Measurements from ENCODE around the gene LRRC38. TPM values are rescaled to one million over a fixed set of nuclear protein-coding genes. Genes with fewer than 3 reads are reported as not detected.

LRRC38 gene
- total and polyA plus RNA-seq, 2 of the 4 experiments (the other 2 are of a cell fraction), result not detected

DNA sequence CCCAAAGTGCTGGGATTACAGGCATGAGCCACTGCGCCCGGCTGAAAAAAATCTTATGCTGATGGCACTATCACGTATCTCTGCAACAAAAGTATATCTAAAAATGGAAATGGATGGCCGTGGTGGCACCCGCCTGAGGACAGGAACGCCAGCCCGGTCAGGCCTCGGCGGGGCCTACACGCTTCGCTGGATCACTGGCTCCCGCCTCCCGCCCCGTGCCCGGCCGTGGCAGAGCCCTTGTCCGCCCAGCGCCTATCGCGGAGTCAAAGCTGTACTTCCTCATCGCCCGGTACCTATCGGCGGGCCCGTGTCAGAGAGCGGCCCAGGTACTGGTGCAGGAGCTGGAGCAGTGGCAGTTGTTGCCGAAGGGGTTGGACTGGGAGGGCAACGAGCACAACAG, 41.0 kb upstream of the LRRC38 start:
- dilution Hi-C loops (cut with HindIII; ENCODE audit: low sequenced_read_pairs, unreplicated experiment), result no loop called here
- TF ChIP-seq NFE2L2 (IDR thresholded peaks at IDR 0.05; ENCODE audit: low read depth, low read length) (no peak), RAD21 (IDR thresholded peaks at IDR 0.05; ENCODE audit: low read length) (no peak), MAZ (IDR thresholded peaks at IDR 0.05; ENCODE audit: borderline replicate concordance, low read depth, low read length) (no peak), MAFK (IDR thresholded peaks at IDR 0.05; ENCODE audit: low read depth, low read length) (no peak), MXI1 (IDR thresholded peaks at IDR 0.05; ENCODE audit: borderline replicate concordance, low read depth, low read length) (no peak), CHD1 (IDR thresholded peaks at IDR 0.05; ENCODE audit: low read depth, low read length) (no peak)
- TF ChIP-seq, protein P1, sequence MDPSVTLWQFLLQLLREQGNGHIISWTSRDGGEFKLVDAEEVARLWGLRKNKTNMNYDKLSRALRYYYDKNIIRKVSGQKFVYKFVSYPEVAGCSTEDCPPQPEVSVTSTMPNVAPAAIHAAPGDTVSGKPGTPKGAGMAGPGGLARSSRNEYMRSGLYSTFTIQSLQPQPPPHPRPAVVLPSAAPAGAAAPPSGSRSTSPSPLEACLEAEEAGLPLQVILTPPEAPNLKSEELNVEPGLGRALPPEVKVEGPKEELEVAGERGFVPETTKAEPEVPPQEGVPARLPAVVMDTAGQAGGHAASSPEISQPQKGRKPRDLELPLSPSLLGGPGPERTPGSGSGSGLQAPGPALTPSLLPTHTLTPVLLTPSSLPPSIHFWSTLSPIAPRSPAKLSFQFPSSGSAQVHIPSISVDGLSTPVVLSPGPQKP (IDR thresholded peaks at IDR 0.05; ENCODE audit: borderline replicate concordance, low read depth, low read length), result no peak
- TF ChIP-seq, protein P2, sequence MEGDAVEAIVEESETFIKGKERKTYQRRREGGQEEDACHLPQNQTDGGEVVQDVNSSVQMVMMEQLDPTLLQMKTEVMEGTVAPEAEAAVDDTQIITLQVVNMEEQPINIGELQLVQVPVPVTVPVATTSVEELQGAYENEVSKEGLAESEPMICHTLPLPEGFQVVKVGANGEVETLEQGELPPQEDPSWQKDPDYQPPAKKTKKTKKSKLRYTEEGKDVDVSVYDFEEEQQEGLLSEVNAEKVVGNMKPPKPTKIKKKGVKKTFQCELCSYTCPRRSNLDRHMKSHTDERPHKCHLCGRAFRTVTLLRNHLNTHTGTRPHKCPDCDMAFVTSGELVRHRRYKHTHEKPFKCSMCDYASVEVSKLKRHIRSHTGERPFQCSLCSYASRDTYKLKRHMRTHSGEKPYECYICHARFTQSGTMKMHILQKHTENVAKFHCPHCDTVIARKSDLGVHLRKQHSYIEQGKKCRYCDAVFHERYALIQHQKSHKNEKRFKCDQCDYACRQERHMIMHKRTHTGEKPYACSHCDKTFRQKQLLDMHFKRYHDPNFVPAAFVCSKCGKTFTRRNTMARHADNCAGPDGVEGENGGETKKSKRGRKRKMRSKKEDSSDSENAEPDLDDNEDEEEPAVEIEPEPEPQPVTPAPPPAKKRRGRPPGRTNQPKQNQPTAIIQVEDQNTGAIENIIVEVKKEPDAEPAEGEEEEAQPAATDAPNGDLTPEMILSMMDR (conservative IDR thresholded peaks at IDR 0.05; ENCODE audit: low read depth, low read length), result no peak
- H4K20me1 ChIP-seq (ENCODE audit: insufficient read depth, low read length), result no peaks in the 10 kb centered on the region
- no peak overlapping the region for H3K27ac ChIP-seq (ENCODE audit: insufficient read depth, low read length)
- no peak overlapping the region for H2AFZ ChIP-seq (replicated peaks; ENCODE audit: low read length, poor library complexity)
- no peak overlapping the region for H2AK9ac ChIP-seq (replicated peaks; ENCODE audit: low read depth, low read length, poor library complexity)
- H2BK120ac ChIP-seq (ENCODE audit: low read depth, low read length), result no peak overlapping the region
- WGBS, 2 experiments (ENCODE audit: extremely low coverage in 2 of 2, insufficient read length in 1 of 2), result 92% methylated on average over 2 of the region's 28 CpGs; no CpG with 5 or more reads in 1 of the 2 experiments
- H4K8ac ChIP-seq (ENCODE audit: low read depth in 2 of 2, low read length in 2 of 2), result no peak overlapping the region
- no peak overlapping the region for H3K23ac ChIP-seq (ENCODE audit: low read depth, low read length)
- ChIA-PET POLR2A (ENCODE audit: unreplicated experiment) (no interaction called here), CTCF (no interaction called here)
- H3K18ac ChIP-seq (ENCODE audit: low read depth, low read length), result no peak overlapping the region
- no peak overlapping the region for H3K4me2 ChIP-seq (ENCODE audit: low read depth, low read length)
- BruUV-seq (replicated peaks), result no TSS peak
- no peaks in the 10 kb centered on the region for H3K9me1 ChIP-seq (ENCODE audit: insufficient read depth, low read length)
- no peak overlapping the region for H2BK20ac ChIP-seq (ENCODE audit: low read depth, low read length)
- H3K4me1 ChIP-seq (ENCODE audit: control insufficient read depth, insufficient read depth, low read length), result no peaks in the 10 kb centered on the region
- no peaks in the 10 kb centered on the region for H3K36me3 ChIP-seq (ENCODE audit: control insufficient read depth, insufficient read depth, low read length)
- intact Hi-C loops (cut with micrococcal nuclease), result no loop called here
- H3K14ac ChIP-seq (replicated peaks; ENCODE audit: low read depth, low read length), result no peak overlapping the region
- H4K5ac ChIP-seq (ENCODE audit: low read depth, low read length), result no peak overlapping the region
- ATAC-seq (ENCODE audit: low read depth) (no peak), DNase-seq (no peak)
- no peak overlapping the region for H2BK15ac ChIP-seq (ENCODE audit: low read depth, low read length)
- H3K9ac ChIP-seq (ENCODE audit: low read depth, low read length), result no peak overlapping the region
- H2AK5ac ChIP-seq (ENCODE audit: low read depth, low read length), result no peak overlapping the region
- H3K9me3 ChIP-seq (ENCODE audit: control insufficient read depth, insufficient read depth, low read length), result peaks cover 2% of the 10 kb centered on the region; the same call in 1 of the 2 replicates
- H3K79me1 ChIP-seq (ENCODE audit: low read depth in 1 of 2, low read length in 2 of 2), result no peaks in the 10 kb centered on the region
- no peak overlapping the region for H3K4ac ChIP-seq (ENCODE audit: low read depth, low read length)
- H4K91ac ChIP-seq (ENCODE audit: insufficient read depth, low read depth, low read length), result no peak overlapping the region
- no peak overlapping the region for H3K56ac ChIP-seq (ENCODE audit: extremely low read depth, insufficient read depth, low read length)
- no peaks in the 10 kb centered on the region for H3K27me3 ChIP-seq (ENCODE audit: control insufficient read depth, insufficient read depth, low read length)
- H2BK5ac ChIP-seq (ENCODE audit: low read depth, low read length, poor library complexity, severe bottlenecking), result no peak overlapping the region
- H3K4me3 ChIP-seq (ENCODE audit: insufficient read depth, low read depth, low read length), result no peak overlapping the region
- in situ Hi-C loops (cut with MboI; ENCODE audit: low sequenced_read_pairs), result no loop called here
